Natural killer cell (primary cell): ENCODE data around the gene GAN. TPM values are rescaled to one million over a fixed set of nuclear protein-coding genes. Genes with fewer than 3 reads are reported as not detected.

Experiments
- ATAC-seq, 3 donors: fragments of 150-1000 bp in 2 of 3; fragments of 200-7000 bp in 1 of 3; cut with Tn5 transposase; 1 replicate in 1 of 3; 2 replicates in 2 of 3; pipeline ENCODE4 v1.10.0; 2021; ENCODE audit warnings: mild to moderate bottlenecking in 2 of 3, moderate library complexity in 2 of 3
- DNase-seq, 2 donors: peaks; one replicate each; pipeline versions ENCODE4 v3.0.0 to v3.0.0-alpha.2; 2013 to 2021; ENCODE audit warnings: mixed read lengths in 1 of 2
- H3K27ac ChIP-seq: one replicate; pipeline ENCODE4 v1.5.1; 2013; ENCODE audit warnings: mild to moderate bottlenecking, low read length
- H3K27me3 ChIP-seq: one replicate; pipeline ENCODE4 v1.6.1; 2013; ENCODE audit warnings: low read length; ENCODE audit not compliant: control insufficient read depth, insufficient read depth
- H3K36me3 ChIP-seq: one replicate; pipeline ENCODE4 v1.6.1; 2013; ENCODE audit warnings: low read length; ENCODE audit not compliant: control insufficient read depth, insufficient read depth
- H3K4me1 ChIP-seq: one replicate; pipeline ENCODE4 v1.6.1; 2013; ENCODE audit warnings: low read length; ENCODE audit not compliant: control insufficient read depth, insufficient read depth
- H3K4me3 ChIP-seq: one replicate; pipeline ENCODE4 v1.5.1; 2013; ENCODE audit warnings: low read length
- H3K9me3 ChIP-seq: one replicate; pipeline ENCODE4 v1.6.1; 2013; ENCODE audit warnings: low read length; ENCODE audit not compliant: control insufficient read depth, insufficient read depth
- H3K27ac Mint-ChIP-seq, 2 donors: one replicate each; pipeline ENCODE4 v1.8.0; 2022; ENCODE audit warnings: mild to moderate bottlenecking in 2 of 2, mixed read lengths in 2 of 2, moderate library complexity in 1 of 2
- H3K27me3 Mint-ChIP-seq, 2 donors: one replicate each; pipeline ENCODE4 v1.8.0; 2022; ENCODE audit warnings: low read depth in 2 of 2, mixed read lengths in 2 of 2
- H3K36me3 Mint-ChIP-seq: one replicate; pipeline ENCODE4 v1.8.0; 2022; ENCODE audit warnings: mixed read lengths
- H3K4me1 Mint-ChIP-seq, 2 donors: one replicate each; pipeline ENCODE4 v1.8.0; 2022; ENCODE audit warnings: mixed read lengths in 2 of 2
- H3K4me3 Mint-ChIP-seq: one replicate; pipeline ENCODE4 v1.8.0; 2022; ENCODE audit warnings: mild to moderate bottlenecking, moderate library complexity, mixed read lengths
- H3K9me3 Mint-ChIP-seq, 2 donors: one replicate each; pipeline ENCODE4 v1.8.0; 2022; ENCODE audit warnings: mixed read lengths in 2 of 2
- WGBS: methylation state at CpG from one replicate; pipeline ENCODE4 v1.1.7; 2013; ENCODE audit warnings: missing lambda C conversion rate; ENCODE audit not compliant: insufficient coverage; 5-methylcytosine and 5-hydroxymethylcytosine counted together
- intact Hi-C: fragments of 100-400 bp; cut with micrococcal nuclease; formaldehyde crosslinking; loops from one replicate; pipeline ENCODE4 v1.14.2; 2022
- total RNA-seq, 4 donors: library from RNA; stranded (reverse); fragments of 120-200 nt in 1 of 4; gene quantifications; one replicate each; pipeline versions ENCODE4 v1.2.3 to v1.2.4, GENCODE V29; 2013 to 2022
- TF ChIP-seq, protein P1 (sequence below): fragments of 200-600 bp; IDR thresholded peaks from one replicate; pipeline ENCODE4 v1.8.0; 2022; ENCODE audit warnings: antibody characterized with exemption

The GAN gene
- total RNA-seq, 3 donors from 2014 or later (not counting 1 experiment from before 2014, with no cell fraction given): 5.9 to 9.9 (median 7.3) TPM

- Mint-ChIP-seq H3K4me3 (peak overlapping the region; percentile 94), H3K36me3 (no peaks in the 10 kb centered on the region), H3K27me3 (no peaks in the 10 kb centered on the region), H3K4me1 (peaks cover 42 to 53% of the 10 kb centered on the region in 2 donors), H3K27ac (peak overlapping the region; percentile 74 to 96), H3K9me3 (no peaks in the 10 kb centered on the region)
- Histone ChIP-seq H3K27me3 (no peaks in the 10 kb centered on the region), H3K36me3 (peaks cover 4% of the 10 kb centered on the region), H3K4me3 (peak overlapping the region; percentile 78), H3K4me1 (peaks cover 19% of the 10 kb centered on the region), H3K27ac (peak overlapping the region; percentile 66), H3K9me3 (no peaks in the 10 kb centered on the region)
- intact Hi-C loops: no loop called here
- TF ChIP-seq, protein P1, sequence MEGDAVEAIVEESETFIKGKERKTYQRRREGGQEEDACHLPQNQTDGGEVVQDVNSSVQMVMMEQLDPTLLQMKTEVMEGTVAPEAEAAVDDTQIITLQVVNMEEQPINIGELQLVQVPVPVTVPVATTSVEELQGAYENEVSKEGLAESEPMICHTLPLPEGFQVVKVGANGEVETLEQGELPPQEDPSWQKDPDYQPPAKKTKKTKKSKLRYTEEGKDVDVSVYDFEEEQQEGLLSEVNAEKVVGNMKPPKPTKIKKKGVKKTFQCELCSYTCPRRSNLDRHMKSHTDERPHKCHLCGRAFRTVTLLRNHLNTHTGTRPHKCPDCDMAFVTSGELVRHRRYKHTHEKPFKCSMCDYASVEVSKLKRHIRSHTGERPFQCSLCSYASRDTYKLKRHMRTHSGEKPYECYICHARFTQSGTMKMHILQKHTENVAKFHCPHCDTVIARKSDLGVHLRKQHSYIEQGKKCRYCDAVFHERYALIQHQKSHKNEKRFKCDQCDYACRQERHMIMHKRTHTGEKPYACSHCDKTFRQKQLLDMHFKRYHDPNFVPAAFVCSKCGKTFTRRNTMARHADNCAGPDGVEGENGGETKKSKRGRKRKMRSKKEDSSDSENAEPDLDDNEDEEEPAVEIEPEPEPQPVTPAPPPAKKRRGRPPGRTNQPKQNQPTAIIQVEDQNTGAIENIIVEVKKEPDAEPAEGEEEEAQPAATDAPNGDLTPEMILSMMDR: no peak
- DNase-seq (peak; percentile 44 to 52), ATAC-seq (peak in 2 of 3 donors; percentile 32)
- WGBS: 2% methylated on average over 88 of the region's 88 CpGs
Measured at GRCh38 chr16:81315271-81316175, 761 bp downstream of the GAN start.

- no peaks in the 10 kb centered on the region for H3K27me3 ChIP-seq
- peaks cover 44 to 51% of the 10 kb centered on the region in 2 donors for H3K4me1 Mint-ChIP-seq
Measured at GRCh38 chr16:81316176-81316496, 1.4 kb downstream of the GAN start.

GRCh38 chr16:81318711-81319110 lies 3.9 kb downstream of the GAN start:
- H3K4me1 Mint-ChIP-seq: peaks cover 26 to 37% of the 10 kb centered on the region in 2 donors
- Histone ChIP-seq H3K4me1 (peaks cover 14% of the 10 kb centered on the region), H3K27ac (no peak overlapping the region), H3K36me3 (no peaks in the 10 kb centered on the region), H3K27me3 (no peaks in the 10 kb centered on the region), H3K4me3 (no peak overlapping the region), H3K9me3 (no peaks in the 10 kb centered on the region)
- H3K27me3 Mint-ChIP-seq: no peaks in the 10 kb centered on the region
- H3K9me3 Mint-ChIP-seq: no peaks in the 10 kb centered on the region
- no peak overlapping the region for H3K27ac Mint-ChIP-seq
- ATAC-seq (no peak), DNase-seq (no peak)
- TF ChIP-seq, protein P1: no peak
- 96% methylated on average over 6 of the region's 7 CpGs for WGBS
- no peak overlapping the region for H3K4me3 Mint-ChIP-seq
- no peaks in the 10 kb centered on the region for H3K36me3 Mint-ChIP-seq
- intact Hi-C loops: no loop called here

More at GRCh38 chr16:81316176-81316496, 1.4 kb downstream of the GAN start:
- ATAC-seq: no peak
- 93% methylated on average over 5 of the region's 5 CpGs for WGBS
- H3K27me3 Mint-ChIP-seq: no peaks in the 10 kb centered on the region
- intact Hi-C loops: no loop called here
- Histone ChIP-seq H3K36me3 (peaks cover 4% of the 10 kb centered on the region), H3K4me1 (peaks cover 19% of the 10 kb centered on the region), H3K27ac (no peak overlapping the region), H3K9me3 (no peaks in the 10 kb centered on the region), H3K4me3 (peak overlapping the region; percentile 26)
- H3K36me3 Mint-ChIP-seq: no peaks in the 10 kb centered on the region
- no peaks in the 10 kb centered on the region for H3K9me3 Mint-ChIP-seq
- no peak for DNase-seq
- H3K4me3 Mint-ChIP-seq: peak overlapping the region; percentile 93
- H3K27ac Mint-ChIP-seq: peak overlapping the region; percentile 74 to 76
- TF ChIP-seq, protein P1: no peak
